Uterus (tissue), 4 donors: Measurements from ENCODE around the gene DAPK2. TPM values are rescaled to one million over a fixed set of nuclear protein-coding genes. Genes with fewer than 3 reads are reported as not detected.
A peak's percentile ranks its signal among the peaks of the same experiment; 100 is the strongest.

Experiments used
- DNase-seq, 2 donors: peaks; one replicate each; pipeline ENCODE4 v3.0.0-alpha.2; 2019 to 2020
- H3K27ac ChIP-seq, 2 donors: fragments of 200-600 bp; sonication (generic); 1 replicate in 1 of 2; 2 replicates in 1 of 2; pipeline ENCODE4 v1.5.1; 2016 to 2018
- H3K27me3 ChIP-seq, 2 donors: fragments of 200-600 bp; sonication (generic); one replicate each; pipeline ENCODE4 v1.5.1; 2018 to 2019; ENCODE audit warnings: control low read depth in 1 of 2
- H3K36me3 ChIP-seq, 2 donors: fragments of 200-600 bp; sonication (generic); one replicate each; pipeline ENCODE4 v1.5.1; 2019; ENCODE audit warnings: control low read depth in 1 of 2
- H3K4me1 ChIP-seq, 2 donors: fragments of 200-600 bp; sonication (generic); one replicate each; pipeline ENCODE4 v1.5.1; 2018 to 2019; ENCODE audit warnings: control low read depth in 1 of 2
- H3K4me3 ChIP-seq, 2 donors: fragments of 200-600 bp; sonication (generic); 1 replicate in 1 of 2; 2 replicates in 1 of 2; pipeline ENCODE4 v1.5.1; 2018 to 2019; ENCODE audit warnings: mild to moderate bottlenecking in 1 of 2
- H3K9me3 ChIP-seq, 2 donors: fragments of 200-600 bp; sonication (generic); one replicate each; pipeline ENCODE4 v1.5.1; 2019; ENCODE audit warnings: control low read depth in 1 of 2
- CTCF ChIP-seq, 4 experiments: fragments of 200-600 bp in 2 of 4; fragments of 450-650 bp in 2 of 4; sonication (generic) in 2 of 4; IDR thresholded peaks; one replicate each; pipeline ENCODE4 v1.5.1; 2016 to 2019; ENCODE audit warnings: antibody characterized with exemption in 4 of 4, mild to moderate bottlenecking in 2 of 4, moderate library complexity in 1 of 4
- POLR2A ChIP-seq, 2 donors: fragments of 450-650 bp; IDR thresholded peaks; one replicate each; pipeline ENCODE4 v1.6.1; 2016; ENCODE audit warnings: antibody characterized with exemption in 2 of 2, mild to moderate bottlenecking in 1 of 2, moderate library complexity in 1 of 2
- intact Hi-C: fragments of 100-400 bp; cut with DNase I; formaldehyde crosslinking; loops from one replicate; pipeline ENCODE4 v1.15.1; 2023; ENCODE audit warnings: low total_unique reads
- total RNA-seq, 4 donors: library from RNA; depleted of rRNA in 3 of 4; stranded (reverse); fragments of >200 nt in 3 of 4; gene quantifications; one replicate each; pipeline versions ENCODE4 v1.1.0 to v1.2.4, GENCODE V29; 2014 to 2023
- donor health status: DM: yes; HTN: yes; CAD: no.

Gene DAPK2
- total RNA-seq, 4 donors from 2014 or later = 0.88 to 5.3 (median 1.4) TPM

DNA sequence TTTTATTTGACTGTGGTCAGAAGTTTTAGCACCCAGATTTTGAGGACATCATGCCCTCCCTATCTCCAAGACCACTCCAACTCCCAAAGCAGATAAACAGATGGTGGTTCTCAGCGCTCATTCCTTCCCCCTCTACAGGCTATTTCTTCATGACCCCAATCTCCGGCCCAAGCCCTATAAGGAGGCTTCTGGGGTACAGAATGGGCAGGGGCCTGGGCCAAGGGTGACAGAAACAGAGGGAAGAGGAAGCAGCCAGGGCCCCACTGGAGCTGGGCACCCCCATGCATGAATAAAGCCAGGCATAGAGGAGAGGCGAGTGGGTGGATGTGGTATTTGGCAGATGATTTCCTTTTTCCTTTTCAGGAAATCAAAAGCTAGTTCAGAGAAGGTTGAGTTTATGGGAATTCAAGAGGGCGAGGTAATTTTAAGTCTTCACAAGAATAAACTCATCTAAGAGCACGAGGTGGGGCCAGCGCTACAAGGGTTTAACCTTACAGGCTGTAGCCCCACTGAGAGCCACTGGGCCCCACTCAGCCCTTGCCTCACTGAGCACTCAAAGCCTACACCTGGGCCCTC lies 107.7 kb downstream of the DAPK2 start:
- DNase-seq = no peak
- intact Hi-C loops = no loop called here
- Histone ChIP-seq H3K4me3 (no peak overlapping the region), H3K4me1 (no peaks in the 10 kb centered on the region), H3K27ac (peak overlapping the region in 1 of 2 donors; percentile 67), H3K27me3 (no peaks in the 10 kb centered on the region), H3K9me3 (no peaks in the 10 kb centered on the region), H3K36me3 (no peaks in the 10 kb centered on the region)
- TF ChIP-seq POLR2A (IDR thresholded peaks at IDR 0.05) = no peak

DNA sequence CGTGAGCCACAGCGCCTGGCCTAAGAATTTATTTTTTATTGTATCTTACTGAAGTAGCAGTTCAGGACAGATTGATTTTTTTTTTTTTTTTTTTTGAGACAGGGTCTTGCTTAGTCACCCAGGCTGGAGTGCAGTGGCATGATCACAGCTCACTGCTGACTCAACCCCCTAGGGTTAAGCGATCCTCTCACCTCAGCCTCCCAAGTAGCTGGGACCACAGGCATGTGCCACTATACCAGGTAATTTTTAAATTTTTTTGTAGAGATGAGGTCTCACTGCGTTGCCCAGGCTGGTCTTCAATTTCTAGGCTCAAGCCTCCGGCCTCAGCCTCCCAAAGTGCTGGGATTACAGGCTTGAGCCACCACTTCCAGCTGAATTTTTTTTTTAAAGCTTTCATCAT lies 112.8 kb downstream of the DAPK2 start:
- Histone ChIP-seq H3K4me3 (no peak overlapping the region), H3K4me1 (no peaks in the 10 kb centered on the region), H3K27me3 (no peaks in the 10 kb centered on the region), H3K27ac (no peak overlapping the region), H3K36me3 (no peaks in the 10 kb centered on the region), H3K9me3 (no peaks in the 10 kb centered on the region)
- TF ChIP-seq CTCF (IDR thresholded peaks at IDR 0.05) = no peak
- no peak for TF ChIP-seq POLR2A (IDR thresholded peaks at IDR 0.05)
- intact Hi-C loops = no loop called here
- DNase-seq = no peak

GRCh38 chr15:63931556-63931955 lies 114.7 kb downstream of the DAPK2 start:
- DNase-seq = no peak

DNA sequence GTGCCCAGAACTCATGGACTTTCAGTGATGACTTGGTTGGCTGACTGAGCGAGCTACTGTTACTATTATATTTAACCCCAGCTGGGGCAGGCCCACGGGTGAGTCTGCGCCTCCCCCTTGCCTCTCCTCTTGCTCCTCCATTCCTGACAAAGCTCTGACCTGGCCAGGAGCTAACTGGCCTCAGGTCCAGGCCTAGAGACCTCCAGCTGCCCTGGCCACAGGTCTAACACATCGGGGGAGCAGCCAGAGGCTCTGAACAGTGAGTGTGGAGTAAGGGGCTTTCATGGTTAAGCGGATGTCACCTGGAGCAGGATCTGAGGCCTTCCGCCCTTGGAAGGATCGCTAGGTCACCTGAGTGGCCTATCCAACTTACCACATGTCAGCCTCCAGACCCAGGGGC lies 116.3 kb downstream of the DAPK2 start:
- Histone ChIP-seq H3K4me1 (no peaks in the 10 kb centered on the region), H3K27me3 (no peaks in the 10 kb centered on the region), H3K4me3 (no peak overlapping the region), H3K27ac (no peak overlapping the region), H3K36me3 (no peaks in the 10 kb centered on the region), H3K9me3 (no peaks in the 10 kb centered on the region)
- intact Hi-C loops = no loop called here
- TF ChIP-seq POLR2A (IDR thresholded peaks at IDR 0.05) = no peak
- no peak for TF ChIP-seq CTCF (IDR thresholded peaks at IDR 0.05)
- no peak for DNase-seq

More at GRCh38 chr15:63931556-63931955, 114.7 kb downstream of the DAPK2 start:
- intact Hi-C loops = no loop called here
- Histone ChIP-seq H3K9me3 (no peaks in the 10 kb centered on the region), H3K36me3 (no peaks in the 10 kb centered on the region), H3K27me3 (no peaks in the 10 kb centered on the region), H3K27ac (no peak overlapping the region), H3K4me1 (no peaks in the 10 kb centered on the region), H3K4me3 (no peak overlapping the region)
- TF ChIP-seq CTCF (IDR thresholded peaks at IDR 0.05) = no peak
- no peak for TF ChIP-seq POLR2A (IDR thresholded peaks at IDR 0.05)

GRCh38 chr15:63928185-63928842 lies 118.0 kb downstream of the DAPK2 start:
- H3K36me3 ChIP-seq = no peaks in the 10 kb centered on the region
- no peak for DNase-seq

More at GRCh38 chr15:63928185-63928842, 118.0 kb downstream of the DAPK2 start:
- Histone ChIP-seq H3K4me1 (no peaks in the 10 kb centered on the region), H3K27me3 (no peaks in the 10 kb centered on the region), H3K27ac (no peak overlapping the region), H3K9me3 (no peaks in the 10 kb centered on the region), H3K4me3 (no peak overlapping the region)
- TF ChIP-seq CTCF (IDR thresholded peaks at IDR 0.05) (no peak), POLR2A (IDR thresholded peaks at IDR 0.05) (no peak)
- intact Hi-C loops = no loop called here
